Lower leg skin (tissue), 3 donors: ENCODE measurements around the gene CDC25B.

Experiments used
- CTCF ChIP-seq, 3 donors: fragments of 450-650 bp; IDR thresholded peaks; one replicate each; pipeline ENCODE4 v1.5.1; 2016; ENCODE audit warnings: antibody characterized with exemption in 3 of 3, mild to moderate bottlenecking in 3 of 3, moderate library complexity in 2 of 3
- POLR2A ChIP-seq, 2 donors: fragments of 450-650 bp; IDR thresholded peaks; one replicate each; pipeline ENCODE4 v1.6.1; 2016 to 2017; ENCODE audit warnings: antibody characterized with exemption in 2 of 2, mild to moderate bottlenecking in 1 of 2, moderate library complexity in 1 of 2

GRCh38 chr20:3754276-3754630 lies 41.9 kb upstream of the CDC25B start:
- TF ChIP-seq CTCF (IDR thresholded peaks at IDR 0.05) (no peak), POLR2A (IDR thresholded peaks at IDR 0.05) (no peak)
